K562 (cell line): ENCODE results near the gene GFI1B. TPM values are rescaled to one million over a fixed set of nuclear protein-coding genes. Genes with fewer than 3 reads are reported as not detected.
A peak's percentile ranks its signal among the peaks of the same experiment; 100 is the strongest.

Experiments
- ATAC-seq: fragments of 200-7000 bp; cut with Tn5 transposase; 3 replicates; pipeline ENCODE4 v1.9.1; 2020; ENCODE audit warnings: moderate library complexity
- BruUV-seq: library from RNA; stranded (reverse); fragments of 400-500 nt; replicated peaks from 2 replicates; lab custom pipeline; 2021; lab: Mats Ljungman, UMichigan
- CTCF ChIA-PET: fragments of 300-600 bp; formaldehyde crosslinking; extraction: SDS; loops from one replicate; lab custom pipeline; 2021; ENCODE audit warnings: low intra/inter-chr PET ratio; lab: Yijun Ruan, JAX
- POLR2A ChIA-PET: fragments of 300-600, 350-650 bp; sonication (Branson Sonifier 250); formaldehyde crosslinking; extraction: SDS; loops from one replicate; lab custom pipeline; 2021; ENCODE audit warnings: antibody characterized with exemption, inconsistent platforms; lab: Yijun Ruan, JAX
- DNase-seq, 4 experiments: peaks; one replicate each; pipeline versions ENCODE4 v3.0.0 to v3.0.0-alpha.2; 2011 to 2018; ENCODE audit warnings: low spot score in 3 of 4, mixed read lengths in 3 of 4; ENCODE audit errors: extremely low read depth in 1 of 4
- FAIRE-seq: peaks from 2 replicates; lab custom pipeline; 2011; peaks lifted over from hg19 to GRCh38; lab: Jason Lieb, UNC
- H2AFZ ChIP-seq: 2 replicates; pipeline ENCODE4 v1.6.0; 2011; ENCODE audit warnings: low read depth, low read length, control low read depth, inconsistent platforms
- H3K27ac ChIP-seq: fragments of 200-600 bp; 3 replicates; pipeline ENCODE4 v1.8.0; 2011; ENCODE audit warnings: low read depth, mild to moderate bottlenecking, control low read depth, inconsistent platforms, low read length, moderate library complexity, mixed read lengths; ENCODE audit errors: extremely low read depth
- H3K27me3 ChIP-seq, 2 experiments: fragments of 300-600 bp in 1 of 2; 2 replicates in 1 of 2; 3 replicates in 1 of 2; pipeline versions ENCODE4 v1.6.0 to v1.8.0; 2011; ENCODE audit warnings: inconsistent platforms in 2 of 2, low read length in 2 of 2, mild to moderate bottlenecking in 1 of 2, mixed read lengths in 1 of 2, moderate library complexity in 1 of 2; ENCODE audit not compliant: control insufficient read depth in 2 of 2, insufficient read depth in 2 of 2
- H3K36me3 ChIP-seq: fragments of 300-600 bp; 3 replicates; pipeline ENCODE4 v1.8.0; 2011; ENCODE audit warnings: mild to moderate bottlenecking, low read length, inconsistent platforms; ENCODE audit not compliant: control insufficient read depth, insufficient read depth
- H3K4me1 ChIP-seq, 2 experiments: fragments of 200-600 bp in 1 of 2; replicated peaks in 1 of 2; 2 replicates in 1 of 2; 3 replicates in 1 of 2; pipeline versions ENCODE4 v1.5.1 to v1.8.0; 2011; ENCODE audit warnings: inconsistent platforms in 2 of 2, low read length in 2 of 2, mild to moderate bottlenecking in 1 of 2, mixed read lengths in 1 of 2, moderate library complexity in 1 of 2; ENCODE audit not compliant: control insufficient read depth in 2 of 2, insufficient read depth in 2 of 2
- H3K4me2 ChIP-seq: 2 replicates; pipeline ENCODE4 v1.6.1; 2011; ENCODE audit warnings: low read length, control low read depth, inconsistent platforms, mixed read lengths; ENCODE audit not compliant: insufficient read depth
- H3K4me3 ChIP-seq: fragments of 200-600 bp; sonication (generic), shearing (Covaris generic); 2 replicates; pipeline ENCODE4 v1.5.1; 2016; ENCODE audit warnings: control low read depth, inconsistent platforms
- H3K79me2 ChIP-seq: fragments of 200-600 bp; 3 replicates; pipeline ENCODE4 v1.8.0; 2011; ENCODE audit warnings: low read length, inconsistent platforms; ENCODE audit not compliant: control insufficient read depth, insufficient read depth
- H3K9ac ChIP-seq, 2 experiments: 2 replicates each; pipeline versions ENCODE4 v1.6.0 to v1.6.1; 2011; ENCODE audit warnings: low read depth in 2 of 2, low read length in 2 of 2, control low read depth in 1 of 2, inconsistent platforms in 1 of 2, mild to moderate bottlenecking in 1 of 2, mixed read lengths in 1 of 2; ENCODE audit not compliant: insufficient read depth in 1 of 2
- H3K9me1 ChIP-seq: one replicate; pipeline ENCODE4 v1.6.0; 2011; ENCODE audit warnings: inconsistent platforms, mild to moderate bottlenecking, low read length, moderate library complexity; ENCODE audit not compliant: control insufficient read depth, insufficient read depth
- H3K9me3 ChIP-seq: replicated peaks from 2 replicates; pipeline ENCODE4 v1.5.1; 2011; ENCODE audit warnings: low read depth, low read length, inconsistent platforms; ENCODE audit not compliant: control insufficient read depth, insufficient read depth
- H4K20me1 ChIP-seq: replicated peaks from 2 replicates; pipeline ENCODE4 v1.6.1; 2011; ENCODE audit warnings: low read length, inconsistent platforms, mixed read lengths; ENCODE audit not compliant: control insufficient read depth, insufficient read depth
- ATF3 ChIP-seq, 2 experiments: fragments of 450-650 bp in 1 of 2; sonication (generic) in 1 of 2; formaldehyde crosslinking in 1 of 2; IDR thresholded peaks in 1 of 2; conservative IDR thresholded peaks in 1 of 2; 2 replicates each; pipeline versions ENCODE4 v1.6.1 to v1.8.1; 2016 to 2023; ENCODE audit warnings: mild to moderate bottlenecking in 2 of 2, moderate library complexity in 2 of 2, inconsistent platforms in 1 of 2, missing genetic modification reagents in 1 of 2
- HDAC1 ChIP-seq, 2 experiments: fragments of 450-650 bp; IDR thresholded peaks; 2 replicates each; pipeline ENCODE4 v1.6.1; 2016 to 2017; ENCODE audit warnings: inconsistent platforms in 1 of 2, mild to moderate bottlenecking in 1 of 2, moderate library complexity in 1 of 2
- HDAC2 ChIP-seq: fragments of 450-650 bp; IDR thresholded peaks from 2 replicates; pipeline ENCODE4 v1.6.1; 2016; ENCODE audit warnings: mild to moderate bottlenecking
- MTA3 ChIP-seq: fragments of 450-650 bp; formaldehyde crosslinking; IDR thresholded peaks from 2 replicates; pipeline ENCODE4 v1.6.1; 2017; ENCODE audit warnings: mild to moderate bottlenecking, borderline replicate concordance
- NKRF ChIP-seq: fragments of 450-650 bp; IDR thresholded peaks from 2 replicates; pipeline ENCODE4 v1.6.1; 2016; ENCODE audit warnings: borderline replicate concordance
- OTX1 ChIP-seq: fragments of 450-650 bp; formaldehyde crosslinking; IDR thresholded peaks from 2 replicates; pipeline ENCODE4 v1.4.0; 2022; ENCODE audit warnings: mild to moderate bottlenecking
- RB1 ChIP-seq: fragments of 450-650 bp; IDR thresholded peaks from 2 replicates; pipeline ENCODE4 v1.6.1; 2017; ENCODE audit warnings: low read depth, mild to moderate bottlenecking
- SRF ChIP-seq, 2 experiments: fragments of 250-450, 450-650 bp in 1 of 2; sonication (Bioruptor Pico) in 1 of 2; sonication (generic) in 1 of 2; formaldehyde crosslinking; IDR thresholded peaks; 2 replicates each; pipeline versions ENCODE4 v1.5.0 to v1.5.1; 2020 to 2022; ENCODE audit warnings: mild to moderate bottlenecking in 1 of 2, missing genetic modification reagents in 1 of 2
- SRSF1 ChIP-seq: fragments of 200-400 bp; formaldehyde crosslinking; IDR thresholded peaks from 2 replicates; pipeline ENCODE4 v1.6.1; 2017; ENCODE audit warnings: mild to moderate bottlenecking, low read depth, low read length, moderate library complexity
- TAF1 ChIP-seq: IDR thresholded peaks from 2 replicates; pipeline ENCODE4 v1.6.1; 2011; ENCODE audit warnings: mild to moderate bottlenecking, low read length, moderate library complexity; ENCODE audit not compliant: insufficient read depth, control insufficient read depth, severe bottlenecking; ENCODE audit errors: extremely low read depth
- TCF7 ChIP-seq: sonication (generic); IDR thresholded peaks from 2 replicates; pipeline ENCODE4 v1.6.1; 2016; ENCODE audit warnings: antibody characterized with exemption, borderline replicate concordance
- TEAD4 ChIP-seq, 2 experiments: sonication (generic) in 1 of 2; formaldehyde crosslinking in 1 of 2; IDR thresholded peaks; 2 replicates each; pipeline versions ENCODE4 v1.6.1 to v1.8.0; 2012 to 2022; ENCODE audit warnings: borderline replicate concordance in 1 of 2, inconsistent platforms in 1 of 2, low read length in 1 of 2, mild to moderate bottlenecking in 1 of 2, missing genetic modification reagents in 1 of 2
- ZKSCAN8 ChIP-seq: fragments of 200-800 bp; sonication (Bioruptor generic); IDR thresholded peaks from 2 replicates; pipeline ENCODE4 v1.6.1; 2016; ENCODE audit warnings: missing genetic modification characterization, missing compliant biosample characterization
- ZNF23 ChIP-seq: fragments of 250-450 bp; sonication (Bioruptor Pico); IDR thresholded peaks from 2 replicates; pipeline ENCODE4 v1.4.0; 2020; ENCODE audit warnings: mild to moderate bottlenecking
- ZNF512 ChIP-seq: IDR thresholded peaks from 2 replicates; pipeline ENCODE4 v1.6.1; 2016; ENCODE audit warnings: missing genetic modification characterization, missing compliant biosample characterization
- WGBS: fragments of 100-300 bp; shearing (Covaris generic); methylation state at CpG from one replicate; pipeline ENCODE4 v1.1.6; 2016; ENCODE audit warnings: low coverage, mixed read lengths; ENCODE audit not compliant: insufficient coverage; ENCODE audit errors: missing lambda C conversion rate; 5-methylcytosine and 5-hydroxymethylcytosine counted together
- in situ Hi-C: fragments of 300-500 bp; cut with MboI; formaldehyde crosslinking; loops from 4 replicates; pipeline ENCODE4 v1.15.0; 2018; ENCODE audit warnings: inconsistent platforms, mixed read lengths
- intact Hi-C: fragments of 100-400 bp; cut with micrococcal nuclease; formaldehyde crosslinking; loops from 2 replicates; pipeline ENCODE4 v1.14.2; 2022
- polyA plus RNA-seq, 8 experiments: library from polyadenylated mRNA; depleted of rRNA in 4 of 8; stranded (reverse) in 5 of 8; unstranded in 3 of 8; fragments of >200 nt; fragmentation: Nextera tagmentation in 2 of 8; fragmentation: Illumina TruSeq in 1 of 8; extraction: Ambion mirVana in 2 of 8; extraction: Trizol in 1 of 8; gene quantifications; 2 replicates each; pipeline versions ENCODE4 v1.2.1 to v1.2.3, GENCODE V29; 2011 to 2014; ENCODE audit warnings: inconsistent platforms in 1 of 8, missing spikeins in 1 of 8
- total RNA-seq, 7 experiments: library from RNA; depleted of rRNA in 6 of 7; stranded (reverse); fragments of >200 nt in 6 of 7; fragmentation: Illumina TruSeq in 2 of 7; extraction: Trizol in 2 of 7; gene quantifications; 2 replicates each; pipeline versions ENCODE4 v1.2.1 to v1.2.3, GENCODE V29; 2011 to 2021; ENCODE audit warnings: low replicate concordance in 1 of 7

GFI1B gene
- total and polyA plus RNA-seq, 9 of the 15 experiments (the other 6 are each of a cell fraction or from before 2014, with no cell fraction given): 8.0 to 75.7 (median 34.5) TPM

GRCh38 chr9:133028221-133028620 lies 49.7 kb downstream of the GFI1B start (continued):
- TF ChIP-seq ATF3 (IDR thresholded peaks at IDR 0.05) (no peak), ATF3 (CRISPR knock-in tag; conservative IDR thresholded peaks at IDR 0.05) (no peak), ZNF23 (CRISPR knock-in tag) (no peak)

DNA sequence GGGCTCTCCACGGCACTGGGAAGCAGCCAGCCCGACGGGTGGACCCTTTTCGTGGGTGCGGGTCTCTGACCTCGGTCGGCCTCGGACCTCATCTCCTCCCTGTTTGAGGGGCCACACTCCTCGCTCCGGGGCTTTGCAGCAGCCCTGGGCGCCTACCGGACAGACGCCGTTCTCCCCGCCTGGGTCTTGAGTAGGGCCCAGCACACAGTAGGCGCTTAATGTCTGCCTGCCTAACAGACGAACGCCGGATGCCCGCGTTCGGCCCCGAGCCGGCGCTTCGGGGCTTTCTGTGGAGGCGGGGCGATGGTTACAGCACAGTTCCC lies 51.5 kb downstream of the GFI1B start:
- peak overlapping the region; percentile 99 for H3K4me3 ChIP-seq
- WGBS: 0% methylated on average over 25 of the region's 28 CpGs
- no peaks in the 10 kb centered on the region for H3K27me3 ChIP-seq
- intact Hi-C loops (loop anchor here (5.0 kb wide), 1 partner anchor 117 kb away; no protein-coding TSS in a partner anchor), in situ Hi-C loops (no loop called here)
- TSS peak; percentile 95 for BruUV-seq
- FAIRE-seq (no peak), ATAC-seq (peak; percentile 6), DNase-seq (no peak)
- POLR2A ChIA-PET: interaction anchor here (0.6 to 2.7 kb wide), 24 partner anchors 8 to 372 kb away, joined by 3 to 15 read pairs (median 4); no protein-coding TSS in a partner anchor
- H3K9me1 ChIP-seq: no peaks in the 10 kb centered on the region
- H3K79me2 ChIP-seq: peaks cover 64% of the 10 kb centered on the region
- H3K36me3 ChIP-seq: peaks cover 33% of the 10 kb centered on the region
- H4K20me1 ChIP-seq: no peaks in the 10 kb centered on the region
- peak overlapping the region; percentile 83 to 97 for H3K9ac ChIP-seq
- H3K4me1 ChIP-seq: peaks cover 26 to 34% of the 10 kb centered on the region in 2 experiments; a peak in 4 of 5 replicates
- peaks cover 14% of the 10 kb centered on the region; the same call in 1 of the 2 replicates for H3K9me3 ChIP-seq
- peak overlapping the region; percentile 88 for H3K27ac ChIP-seq
- peak overlapping the region; percentile 76 for H2AFZ ChIP-seq
- CTCF ChIA-PET: no interaction called here
- H3K4me2 ChIP-seq: peak overlapping the region; percentile 95
- 0 out of 2 replicates have a peak, but pooled peaks have one; percentile 7 for TF ChIP-seq RB1
- 0 out of 4 replicates have a peak, but pooled peaks of 1 of the 2 experiments have one; percentile 28 for TF ChIP-seq HDAC1 (IDR thresholded peaks at IDR 0.05)
- TF ChIP-seq ZNF512 (tag): no peak
- TF ChIP-seq ZKSCAN8: peak; percentile 97
- no peak for TF ChIP-seq TEAD4 (IDR thresholded peaks at IDR 0.05; ENCODE audit: low read length)
- TF ChIP-seq TEAD4 (CRISPR knock-in tag; IDR thresholded peaks at IDR 0.05; ENCODE audit: borderline replicate concordance): 0 out of 2 replicates have a peak, but pooled peaks have one; percentile 13
- peak; percentile 40; the same call in 1 of the 2 replicates for TF ChIP-seq NKRF
- TF ChIP-seq TCF7: no peak
- 0 out of 2 replicates have a peak, but pooled peaks have one; percentile 22 for TF ChIP-seq MTA3
- TF ChIP-seq TAF1: no peak
- 0 out of 4 replicates have a peak, but pooled peaks of 1 of the 2 experiments have one; percentile 7 for TF ChIP-seq SRF (CRISPR knock-in tag; IDR thresholded peaks at IDR 0.05)
- 0 out of 2 replicates have a peak, but pooled peaks have one; percentile 13 for TF ChIP-seq HDAC2
- TF ChIP-seq OTX1 (CRISPR knock-in tag): 0 out of 2 replicates have a peak, but pooled peaks have one; percentile 22
- TF ChIP-seq SRSF1: no peak
